ENCODE results near the gene PDE2A. TPM values are rescaled to one million over a fixed set of nuclear protein-coding genes. Genes with fewer than 3 reads are reported as not detected.

Gene PDE2A
- polyA plus RNA-seq, 5 donors: 7.7 to 14.9 (median 9.5) TPM

- DNase-seq: no peak
Observed at GRCh38 chr11:72553706-72554105, 120.5 kb downstream of the PDE2A start.

GRCh38 chr11:72552399-72552910 is 121.8 kb downstream of the PDE2A start:
- DNase-seq: no peak

DNA sequence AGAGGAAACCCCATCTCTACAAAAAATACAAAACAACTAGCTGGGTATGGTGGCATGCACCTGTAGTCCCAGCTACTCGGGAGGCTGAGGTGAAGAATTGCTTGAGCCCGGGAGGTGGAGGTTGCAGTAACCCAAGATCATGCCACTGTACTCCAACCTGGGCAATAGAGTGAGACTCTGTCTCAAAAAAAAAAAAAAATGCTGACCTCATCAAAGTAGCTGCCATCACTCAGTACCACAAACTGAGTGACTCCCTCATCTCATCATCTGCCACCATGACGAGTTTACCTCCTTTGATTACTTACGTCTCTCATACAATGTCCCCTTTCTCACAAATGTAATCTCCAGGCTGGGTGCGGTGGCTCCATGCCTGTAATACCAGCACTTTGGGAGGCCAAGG is 122.7 kb downstream of the PDE2A start:
- no peak for DNase-seq

GRCh38 chr11:72548463-72548862 is 125.8 kb downstream of the PDE2A start:
- DNase-seq: no peak

GRCh38 chr11:72546866-72547265 is 127.4 kb downstream of the PDE2A start:
- no peak for DNase-seq

- DNase-seq: no peak
Observed at GRCh38 chr11:72544589-72544988, 129.6 kb downstream of the PDE2A start.

DNA sequence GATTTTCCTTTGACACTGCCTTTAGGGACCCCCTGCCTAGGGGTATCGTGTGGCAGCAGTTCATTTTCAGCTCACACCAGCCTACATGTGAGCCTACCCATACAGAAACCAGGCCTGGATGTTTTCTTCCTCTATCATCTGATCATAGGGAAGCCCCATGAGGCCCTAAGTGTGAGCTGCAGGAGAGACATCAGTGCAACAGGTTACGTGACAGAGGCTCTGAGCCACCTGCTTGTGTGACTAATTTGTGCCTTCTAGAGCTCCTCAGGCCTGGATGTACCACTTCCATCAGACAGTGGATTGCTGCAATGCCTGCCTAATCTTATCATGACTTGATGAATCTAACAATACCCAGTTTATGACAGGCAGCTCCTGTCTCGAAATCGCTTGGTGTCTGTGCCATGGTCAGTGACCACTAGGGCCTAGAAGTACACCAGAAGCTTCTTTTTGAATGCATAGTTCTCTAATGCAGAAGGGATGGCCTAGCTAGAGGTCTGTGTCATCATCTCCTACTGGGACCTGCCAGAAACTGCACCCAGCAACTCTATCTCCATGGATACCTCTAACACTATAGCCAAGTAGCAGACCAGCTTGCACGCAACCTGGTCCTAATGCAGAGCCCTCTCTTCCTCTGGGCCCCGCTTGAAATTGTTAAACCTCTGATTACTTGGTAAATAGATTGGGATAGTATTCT is 130.2 kb downstream of the PDE2A start:
- no peak for DNase-seq

GRCh38 chr11:72541257-72541974 is 132.8 kb downstream of the PDE2A start:
- no peak for DNase-seq

DNA sequence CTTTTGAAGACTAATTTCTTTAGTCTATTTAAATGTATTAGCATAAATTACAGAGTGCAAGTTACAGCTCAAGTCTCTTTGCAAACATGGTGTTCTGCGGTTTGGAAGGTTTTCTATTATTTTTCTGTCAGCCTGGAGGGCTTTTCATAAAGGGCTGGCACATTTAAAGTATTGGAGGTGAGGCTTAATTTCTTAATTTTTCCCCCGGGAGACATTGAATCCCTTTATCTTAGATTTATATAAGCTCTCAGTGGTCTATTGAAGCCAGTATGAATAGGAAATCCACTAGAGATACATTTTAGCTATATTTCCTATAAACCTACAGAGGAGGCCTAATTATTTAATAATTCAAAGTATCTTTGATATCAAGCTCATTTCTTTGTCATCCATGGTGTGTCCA is 137.2 kb downstream of the PDE2A start:
- DNase-seq: no peak

- no peak for DNase-seq
Observed at GRCh38 chr11:72535194-72535547, 139.1 kb downstream of the PDE2A start.

GRCh38 chr11:72534371-72535193 is 139.6 kb downstream of the PDE2A start:
- no peak for DNase-seq

GRCh38 chr11:72529068-72529467 is 145.2 kb downstream of the PDE2A start:
- DNase-seq: no peak

GRCh38 chr11:72528121-72528520 is 146.1 kb downstream of the PDE2A start:
- no peak for DNase-seq

Other genes with a start within 250 kb of the PDE2A start
- gene CLPB, start 239.9 kb downstream of the PDE2A start, polyA plus RNA-seq (ENCODE audit: insufficient read depth in 1 of 5, insufficient read length in 5 of 5, low replicate concordance in 1 of 5): 10 to 100 TPM in 3 of 5 donors, 1 to 10 TPM in 2; 9.2 to 14.1 (median 10.6) TPM
- 100 to 1,000 TPM in 2 of 5 donors, 10 to 100 TPM in 3; 66.9 to 107 (median 89.0) TPM for gene ARAP1, start 78.0 kb upstream of the PDE2A start, polyA plus RNA-seq (ENCODE audit: insufficient read depth in 1 of 5, insufficient read length in 5 of 5, low replicate concordance in 1 of 5)
- 100 to 1,000 TPM in 3 of 5 donors, 10 to 100 TPM in 2; 95.7 to 143 (median 102) TPM for gene STARD10, start 119.6 kb upstream of the PDE2A start, polyA plus RNA-seq (ENCODE audit: insufficient read depth in 1 of 5, insufficient read length in 5 of 5, low replicate concordance in 1 of 5)
- gene ATG16L2, start 140.0 kb upstream of the PDE2A start, polyA plus RNA-seq (ENCODE audit: insufficient read depth in 1 of 5, insufficient read length in 5 of 5, low replicate concordance in 1 of 5): 10 to 100 TPM; 36.9 to 52.1 (median 43.3) TPM